ENCODE measurements around the gene DLX1. TPM values are rescaled to one million over a fixed set of nuclear protein-coding genes. Genes with fewer than 3 reads are reported as not detected.

Gene DLX1
- polyA plus RNA-seq, 3 donors: 0.05 TPM; not detected in 2

- no peak overlapping the region for H3K9ac ChIP-seq (ENCODE audit: insufficient read depth, low read length, poor library complexity, severe bottlenecking)
- peak overlapping the region in 2 of 7 donors; percentile 35 to 46 for H3K27ac Mint-ChIP-seq
- peaks cover 94 to 98% (median 98%) of the 10 kb centered on the region in 3 donors for H3K27me3 Mint-ChIP-seq (ENCODE audit: low read depth in 3 of 3)
- H3K9me3 Mint-ChIP-seq: peaks cover 0 to 75% (median 54%) of the 10 kb centered on the region in 7 donors
- peak in 1 of 3 donors; percentile 36 for DNase-seq
- peaks cover 90 to 100% of the 10 kb centered on the region in 2 donors for H3K27me3 ChIP-seq (ENCODE audit: control insufficient read depth in 2 of 2, insufficient read depth in 2 of 2, low read length in 2 of 2)
- H3K36me3 ChIP-seq (replicated peaks in 1 of 2; ENCODE audit: control insufficient read depth in 1 of 2, insufficient read depth in 2 of 2, low read length in 2 of 2): no peaks in the 10 kb centered on the region
- peak overlapping the region; percentile 98 for H3K4me2 ChIP-seq (replicated peaks; ENCODE audit: extremely low read depth, low read length, poor library complexity, severe bottlenecking)
- no peaks in the 10 kb centered on the region for H3K79me2 ChIP-seq (ENCODE audit: insufficient read depth, low read length)
- H3K4me1 ChIP-seq (ENCODE audit: control insufficient read depth in 1 of 2, insufficient read depth in 2 of 2, low read length in 2 of 2): peaks cover 57 to 64% of the 10 kb centered on the region in 2 donors
- peaks cover 19% of the 10 kb centered on the region for H4K20me1 ChIP-seq (ENCODE audit: insufficient read depth, low read length)
- 4% methylated on average over 36 of the region's 54 CpGs for WGBS (ENCODE audit: insufficient coverage)
- peak overlapping the region in 1 of 3 experiments; percentile 81 for H3K4me3 ChIP-seq (replicated peaks in 1 of 3; ENCODE audit: low read depth in 2 of 3, low read length in 3 of 3)
- peak overlapping the region; percentile 46 for H2AFZ ChIP-seq (ENCODE audit: insufficient read depth, low read depth, low read length, poor library complexity, severe bottlenecking)
- TF ChIP-seq, protein P1, sequence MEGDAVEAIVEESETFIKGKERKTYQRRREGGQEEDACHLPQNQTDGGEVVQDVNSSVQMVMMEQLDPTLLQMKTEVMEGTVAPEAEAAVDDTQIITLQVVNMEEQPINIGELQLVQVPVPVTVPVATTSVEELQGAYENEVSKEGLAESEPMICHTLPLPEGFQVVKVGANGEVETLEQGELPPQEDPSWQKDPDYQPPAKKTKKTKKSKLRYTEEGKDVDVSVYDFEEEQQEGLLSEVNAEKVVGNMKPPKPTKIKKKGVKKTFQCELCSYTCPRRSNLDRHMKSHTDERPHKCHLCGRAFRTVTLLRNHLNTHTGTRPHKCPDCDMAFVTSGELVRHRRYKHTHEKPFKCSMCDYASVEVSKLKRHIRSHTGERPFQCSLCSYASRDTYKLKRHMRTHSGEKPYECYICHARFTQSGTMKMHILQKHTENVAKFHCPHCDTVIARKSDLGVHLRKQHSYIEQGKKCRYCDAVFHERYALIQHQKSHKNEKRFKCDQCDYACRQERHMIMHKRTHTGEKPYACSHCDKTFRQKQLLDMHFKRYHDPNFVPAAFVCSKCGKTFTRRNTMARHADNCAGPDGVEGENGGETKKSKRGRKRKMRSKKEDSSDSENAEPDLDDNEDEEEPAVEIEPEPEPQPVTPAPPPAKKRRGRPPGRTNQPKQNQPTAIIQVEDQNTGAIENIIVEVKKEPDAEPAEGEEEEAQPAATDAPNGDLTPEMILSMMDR (IDR thresholded peaks at IDR 0.05): peak; percentile 26
- peaks cover 20 to 29% of the 10 kb centered on the region in 2 donors for H3K36me3 Mint-ChIP-seq
- H3K4me1 Mint-ChIP-seq: peaks cover 74% of the 10 kb centered on the region
- H3K4me3 Mint-ChIP-seq: peak overlapping the region; percentile 82 to 91
- no peak overlapping the region for H3K27ac ChIP-seq (ENCODE audit: low read depth in 1 of 2, low read length in 2 of 2)
- peaks cover 17 to 69% of the 10 kb centered on the region in 2 donors for H3K9me3 ChIP-seq (replicated peaks in 1 of 2; ENCODE audit: control insufficient read depth in 1 of 2, insufficient read depth in 1 of 2, low read length in 2 of 2)
- intact Hi-C loops (cut with micrococcal nuclease): no loop called here
Measured at GRCh38 chr2:172086241-172087206, 1.2 kb downstream of the DLX1 start.

DNA sequence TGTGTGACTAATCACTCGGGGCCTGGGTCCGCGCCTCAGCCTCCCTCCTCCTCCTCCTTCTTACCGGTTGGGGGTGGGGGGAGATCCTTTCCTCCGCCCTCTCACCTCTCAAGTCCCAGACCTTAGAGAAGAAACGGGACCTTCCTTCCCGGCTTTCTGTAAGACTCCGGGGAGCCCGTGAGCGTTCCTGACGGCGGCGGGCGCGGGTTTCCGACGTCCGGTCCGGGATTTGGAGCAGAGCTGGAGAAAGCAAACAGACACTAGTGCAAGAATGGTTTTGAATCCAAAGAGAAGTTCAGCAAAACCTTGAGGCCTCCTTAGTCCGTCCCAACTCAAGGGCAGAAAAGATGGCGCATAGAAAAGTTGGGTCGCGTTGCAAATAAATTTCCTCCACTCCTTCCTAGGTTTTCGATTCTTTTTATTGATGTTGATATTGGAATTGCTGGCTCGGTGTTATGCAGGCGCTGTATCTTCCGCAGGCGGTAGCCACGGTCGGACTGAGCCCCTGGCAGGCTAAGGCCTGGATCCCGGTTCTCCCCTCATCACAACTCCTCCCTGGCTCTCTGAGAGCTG, 2.0 kb downstream of the DLX1 start:
- Histone ChIP-seq H3K9me3 (replicated peaks in 1 of 2; ENCODE audit: control insufficient read depth in 1 of 2, insufficient read depth in 1 of 2, low read length in 2 of 2) (peaks cover 13 to 68% of the 10 kb centered on the region in 2 donors), H3K79me2 (ENCODE audit: insufficient read depth, low read length) (no peaks in the 10 kb centered on the region), H3K27ac (ENCODE audit: low read depth in 1 of 2, low read length in 2 of 2) (no peak overlapping the region), H2AFZ (ENCODE audit: insufficient read depth, low read depth, low read length, poor library complexity, severe bottlenecking) (no peak overlapping the region), H3K4me3 (replicated peaks in 1 of 3; ENCODE audit: low read depth in 2 of 3, low read length in 3 of 3) (peak overlapping the region in 1 of 3 experiments; percentile 81), H3K4me2 (replicated peaks; ENCODE audit: extremely low read depth, low read length, poor library complexity, severe bottlenecking) (peak overlapping the region; percentile 98), H3K4me1 (ENCODE audit: control insufficient read depth in 1 of 2, insufficient read depth in 2 of 2, low read length in 2 of 2) (peaks cover 56 to 62% of the 10 kb centered on the region in 2 donors), H3K36me3 (replicated peaks in 1 of 2; ENCODE audit: control insufficient read depth in 1 of 2, insufficient read depth in 2 of 2, low read length in 2 of 2) (no peaks in the 10 kb centered on the region), H4K20me1 (ENCODE audit: insufficient read depth, low read length) (peaks cover 18% of the 10 kb centered on the region), H3K27me3 (ENCODE audit: control insufficient read depth in 2 of 2, insufficient read depth in 2 of 2, low read length in 2 of 2) (peaks cover 90 to 100% of the 10 kb centered on the region in 2 donors), H3K9ac (ENCODE audit: insufficient read depth, low read length, poor library complexity, severe bottlenecking) (no peak overlapping the region)
- Mint-ChIP-seq H3K9me3 (peaks cover 0 to 70% (median 56%) of the 10 kb centered on the region in 7 donors), H3K27ac (no peak overlapping the region), H3K4me1 (peaks cover 70% of the 10 kb centered on the region), H3K27me3 (ENCODE audit: low read depth in 3 of 3) (peaks cover 94 to 98% (median 98%) of the 10 kb centered on the region in 3 donors), H3K36me3 (peaks cover 20 to 34% of the 10 kb centered on the region in 2 donors), H3K4me3 (peak overlapping the region; percentile 16 to 91)
- 13% methylated on average over 12 of the region's 31 CpGs for WGBS (ENCODE audit: insufficient coverage)
- no peak for DNase-seq
- intact Hi-C loops (cut with micrococcal nuclease): no loop called here
- TF ChIP-seq, protein P1 (IDR thresholded peaks at IDR 0.05): no peak
